ENCODE measurements around the gene SFXN2.
"Not testable (repeated sequence)": the region's sequence is repeated elsewhere in the genome, so short reads cannot be mapped to it uniquely, and the experiment has no call there.

DNA sequence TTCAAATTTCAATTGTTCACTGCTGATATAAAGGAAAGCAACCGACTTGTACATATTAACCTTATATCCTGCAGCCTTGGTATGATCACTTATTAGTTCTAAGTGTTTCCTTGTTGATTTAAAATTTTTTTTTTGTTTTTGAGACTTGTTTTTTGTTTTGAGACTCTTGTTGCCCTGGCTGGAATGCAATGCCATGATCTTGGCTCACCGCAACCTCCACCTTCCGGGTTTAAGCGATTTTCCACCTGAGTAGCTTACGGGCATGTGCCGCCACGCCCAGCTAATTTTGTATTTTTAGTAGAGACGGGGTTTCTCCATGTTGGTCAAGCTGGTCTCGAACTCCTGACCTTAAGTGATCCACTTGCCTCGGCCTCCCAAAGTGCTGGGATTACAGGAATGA is 19.0 kb upstream of the SFXN2 start:
- TF ChIP-seq, protein P1, sequence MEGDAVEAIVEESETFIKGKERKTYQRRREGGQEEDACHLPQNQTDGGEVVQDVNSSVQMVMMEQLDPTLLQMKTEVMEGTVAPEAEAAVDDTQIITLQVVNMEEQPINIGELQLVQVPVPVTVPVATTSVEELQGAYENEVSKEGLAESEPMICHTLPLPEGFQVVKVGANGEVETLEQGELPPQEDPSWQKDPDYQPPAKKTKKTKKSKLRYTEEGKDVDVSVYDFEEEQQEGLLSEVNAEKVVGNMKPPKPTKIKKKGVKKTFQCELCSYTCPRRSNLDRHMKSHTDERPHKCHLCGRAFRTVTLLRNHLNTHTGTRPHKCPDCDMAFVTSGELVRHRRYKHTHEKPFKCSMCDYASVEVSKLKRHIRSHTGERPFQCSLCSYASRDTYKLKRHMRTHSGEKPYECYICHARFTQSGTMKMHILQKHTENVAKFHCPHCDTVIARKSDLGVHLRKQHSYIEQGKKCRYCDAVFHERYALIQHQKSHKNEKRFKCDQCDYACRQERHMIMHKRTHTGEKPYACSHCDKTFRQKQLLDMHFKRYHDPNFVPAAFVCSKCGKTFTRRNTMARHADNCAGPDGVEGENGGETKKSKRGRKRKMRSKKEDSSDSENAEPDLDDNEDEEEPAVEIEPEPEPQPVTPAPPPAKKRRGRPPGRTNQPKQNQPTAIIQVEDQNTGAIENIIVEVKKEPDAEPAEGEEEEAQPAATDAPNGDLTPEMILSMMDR (IDR thresholded peaks at IDR 0.05; ENCODE audit: poor library complexity): not testable (repeated sequence)
- TF ChIP-seq EZH2 (IDR thresholded peaks at IDR 0.05; ENCODE audit: borderline replicate concordance): not testable (repeated sequence)

All from hepatocyte (in vitro differentiated cells).